ENCODE results near the gene KLHL13. TPM values are rescaled to one million over a fixed set of nuclear protein-coding genes. Genes with fewer than 3 reads are reported as not detected.

The KLHL13 gene
- total RNA-seq = 1 to 10 TPM; 1.3 to 1.9 (median 1.6) TPM

DNA sequence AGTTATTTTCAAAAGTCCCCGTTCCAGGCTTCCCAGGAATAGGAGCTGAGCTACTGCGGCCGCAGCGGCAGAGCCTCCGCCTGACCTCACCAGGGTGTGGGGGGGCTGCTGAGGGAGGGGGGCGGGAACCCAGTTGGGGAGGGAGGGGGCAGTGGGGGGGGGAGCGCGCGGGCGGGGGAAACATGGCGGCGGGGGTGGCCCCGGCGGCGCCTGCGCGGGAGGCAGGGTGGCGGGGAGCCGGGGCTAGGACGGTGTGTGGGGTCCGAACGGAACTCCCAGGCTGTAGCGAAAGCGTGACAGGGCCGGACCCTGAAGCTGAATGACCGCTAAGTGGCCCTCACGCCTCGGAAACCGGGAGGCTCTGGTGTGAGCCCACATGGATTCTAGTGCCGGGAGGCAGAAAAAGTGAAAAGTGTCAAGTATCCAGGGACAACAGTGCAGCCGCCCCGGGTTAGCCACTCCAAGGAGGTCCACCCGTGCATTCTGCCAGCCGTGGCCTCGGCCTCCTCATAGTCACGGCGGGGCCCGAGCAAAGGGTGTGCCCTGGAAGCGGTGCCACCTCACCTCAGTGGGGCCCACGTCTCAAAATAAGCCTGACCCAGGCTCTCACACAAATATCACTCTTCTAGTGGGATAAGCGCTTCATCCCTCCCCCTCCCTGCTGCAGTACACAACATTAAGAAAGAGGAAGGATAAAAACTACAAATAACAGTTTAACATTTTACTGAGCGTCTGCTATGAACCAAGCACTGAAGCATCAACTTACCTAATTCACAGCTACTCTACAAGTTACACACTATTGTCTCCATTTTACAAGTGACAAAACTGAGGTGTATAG is at the start of gene KLHL13:
Gene KLHL13 (minus strand): TSS at position 98 of the 838 bp plus-strand sequence. CDS start 88,337 bp downstream, outside the sequence.
- TF ChIP-seq, protein P1, sequence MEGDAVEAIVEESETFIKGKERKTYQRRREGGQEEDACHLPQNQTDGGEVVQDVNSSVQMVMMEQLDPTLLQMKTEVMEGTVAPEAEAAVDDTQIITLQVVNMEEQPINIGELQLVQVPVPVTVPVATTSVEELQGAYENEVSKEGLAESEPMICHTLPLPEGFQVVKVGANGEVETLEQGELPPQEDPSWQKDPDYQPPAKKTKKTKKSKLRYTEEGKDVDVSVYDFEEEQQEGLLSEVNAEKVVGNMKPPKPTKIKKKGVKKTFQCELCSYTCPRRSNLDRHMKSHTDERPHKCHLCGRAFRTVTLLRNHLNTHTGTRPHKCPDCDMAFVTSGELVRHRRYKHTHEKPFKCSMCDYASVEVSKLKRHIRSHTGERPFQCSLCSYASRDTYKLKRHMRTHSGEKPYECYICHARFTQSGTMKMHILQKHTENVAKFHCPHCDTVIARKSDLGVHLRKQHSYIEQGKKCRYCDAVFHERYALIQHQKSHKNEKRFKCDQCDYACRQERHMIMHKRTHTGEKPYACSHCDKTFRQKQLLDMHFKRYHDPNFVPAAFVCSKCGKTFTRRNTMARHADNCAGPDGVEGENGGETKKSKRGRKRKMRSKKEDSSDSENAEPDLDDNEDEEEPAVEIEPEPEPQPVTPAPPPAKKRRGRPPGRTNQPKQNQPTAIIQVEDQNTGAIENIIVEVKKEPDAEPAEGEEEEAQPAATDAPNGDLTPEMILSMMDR (IDR thresholded peaks at IDR 0.05; ENCODE audit: low read depth) = no peak

DNA sequence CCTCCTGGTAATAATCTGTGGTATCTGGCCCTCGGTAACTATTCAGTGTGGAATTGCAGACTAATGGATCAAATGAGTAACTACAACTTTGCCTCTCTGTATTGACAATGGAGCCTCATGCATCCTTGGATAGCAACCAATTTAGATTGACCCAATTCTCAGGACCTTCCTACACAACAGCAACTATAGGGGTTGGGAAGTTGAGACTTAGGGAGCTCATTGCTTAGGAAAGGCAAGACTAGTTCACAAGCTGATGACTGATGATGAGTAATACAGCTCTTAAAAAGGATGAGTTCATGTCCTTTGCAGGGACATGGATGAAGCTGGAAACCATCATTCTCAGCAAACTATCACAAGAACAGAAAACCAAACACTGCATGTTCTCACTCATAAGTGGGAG is 47.5 kb upstream of the KLHL13 start:
- TF ChIP-seq, protein P1 (IDR thresholded peaks at IDR 0.05; ENCODE audit: low read depth) = no peak

- TF ChIP-seq, protein P1 (IDR thresholded peaks at IDR 0.05; ENCODE audit: low read depth) = no peak
Measured at GRCh38 chrX:118156953-118157608, 40.5 kb upstream of the KLHL13 start.

- TF ChIP-seq, protein P1 (IDR thresholded peaks at IDR 0.05; ENCODE audit: low read depth) = no peak
Measured at GRCh38 chrX:118156254-118156952, 39.8 kb upstream of the KLHL13 start.

DNA sequence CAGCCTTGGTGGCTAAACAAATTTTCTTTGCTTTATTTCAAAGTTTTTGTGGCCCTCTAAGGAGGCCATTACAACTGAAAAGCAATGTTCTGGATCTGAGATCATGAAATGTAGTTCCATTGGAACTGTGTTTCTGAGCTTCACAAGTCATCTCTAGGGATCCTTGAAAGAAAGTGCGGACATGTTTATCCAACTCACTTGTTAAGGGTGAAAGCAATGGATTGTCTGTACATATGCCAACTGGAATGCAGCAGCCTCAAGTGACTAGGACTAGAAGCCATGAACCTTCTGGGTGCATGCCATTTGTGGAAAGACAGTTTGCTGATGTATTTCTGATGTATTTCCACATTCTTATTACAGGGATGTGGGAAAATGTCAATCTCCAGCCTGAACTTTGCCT is 36.7 kb upstream of the KLHL13 start:
- TF ChIP-seq, protein P1 (IDR thresholded peaks at IDR 0.05; ENCODE audit: low read depth) = no peak

- TF ChIP-seq, protein P1 (IDR thresholded peaks at IDR 0.05; ENCODE audit: low read depth) = no peak
Measured at GRCh38 chrX:118152721-118153120, 36.1 kb upstream of the KLHL13 start.

- TF ChIP-seq, protein P1 (IDR thresholded peaks at IDR 0.05; ENCODE audit: low read depth) = no peak
Measured at GRCh38 chrX:118148737-118149136, 32.1 kb upstream of the KLHL13 start.
